ENCODE results near the gene CMBL. TPM values are rescaled to one million over a fixed set of nuclear protein-coding genes. Genes with fewer than 3 reads are reported as not detected.
"Not testable (repeated sequence)": the region's sequence is repeated elsewhere in the genome, so short reads cannot be mapped to it uniquely, and the experiment has no call there.

Gene CMBL
- total RNA-seq, 1 donor from 2014 or later, result 24.0 TPM

GRCh38 chr5:10317825-10318682, 10.4 kb upstream of the CMBL start:
- DNase-seq (ENCODE audit: low read depth, low spot score), result no peak
- Mint-ChIP-seq H3K27ac (ENCODE audit: unreplicated experiment) (no peak overlapping the region), H3K4me3 (no peak overlapping the region), H3K27me3 (ENCODE audit: low read depth) (no peaks in the 10 kb centered on the region), H3K9me3 (no peaks in the 10 kb centered on the region), H3K4me1 (no peaks in the 10 kb centered on the region), H3K36me3 (ENCODE audit: low read depth) (no peaks in the 10 kb centered on the region)
- no peak for TF ChIP-seq CTCF (conservative IDR thresholded peaks at IDR 0.05)

GRCh38 chr5:10315824-10316509, 8.3 kb upstream of the CMBL start:
- no peak for DNase-seq (ENCODE audit: low read depth, low spot score)
- Mint-ChIP-seq H3K36me3 (ENCODE audit: low read depth) (no peaks in the 10 kb centered on the region), H3K4me1 (no peaks in the 10 kb centered on the region), H3K27me3 (ENCODE audit: low read depth) (no peaks in the 10 kb centered on the region), H3K9me3 (no peaks in the 10 kb centered on the region), H3K27ac (ENCODE audit: unreplicated experiment) (no peak overlapping the region), H3K4me3 (no peak overlapping the region)
- TF ChIP-seq CTCF (conservative IDR thresholded peaks at IDR 0.05), result no peak

GRCh38 chr5:10315201-10315600, 7.5 kb upstream of the CMBL start:
- Mint-ChIP-seq H3K27ac (ENCODE audit: unreplicated experiment) (no peak overlapping the region), H3K27me3 (ENCODE audit: low read depth) (no peaks in the 10 kb centered on the region), H3K4me3 (no peak overlapping the region), H3K36me3 (ENCODE audit: low read depth) (no peaks in the 10 kb centered on the region), H3K9me3 (no peaks in the 10 kb centered on the region), H3K4me1 (no peaks in the 10 kb centered on the region)
- DNase-seq (ENCODE audit: low read depth, low spot score), result no peak
- TF ChIP-seq CTCF (conservative IDR thresholded peaks at IDR 0.05), result no peak

GRCh38 chr5:10311595-10312425, 4.1 kb upstream of the CMBL start:
- Mint-ChIP-seq H3K4me1 (peaks cover 7% of the 10 kb centered on the region), H3K36me3 (ENCODE audit: low read depth) (no peaks in the 10 kb centered on the region), H3K27me3 (ENCODE audit: low read depth) (no peaks in the 10 kb centered on the region), H3K4me3 (no peak overlapping the region), H3K27ac (ENCODE audit: unreplicated experiment) (no peak overlapping the region), H3K9me3 (no peaks in the 10 kb centered on the region)
- DNase-seq (ENCODE audit: low read depth, low spot score), result no peak
- no peak for TF ChIP-seq CTCF (conservative IDR thresholded peaks at IDR 0.05)

GRCh38 chr5:10310835-10311570, 3.3 kb upstream of the CMBL start:
- not testable (repeated sequence) for H3K4me3 Mint-ChIP-seq; H3K27me3 Mint-ChIP-seq (ENCODE audit: low read depth); H3K27ac Mint-ChIP-seq (ENCODE audit: unreplicated experiment); H3K36me3 Mint-ChIP-seq (ENCODE audit: low read depth); DNase-seq (ENCODE audit: low read depth, low spot score); H3K9me3 Mint-ChIP-seq
- peaks cover 15% of the 10 kb centered on the region for H3K4me1 Mint-ChIP-seq
